ENCODE data around the gene RTL5.

DNA sequence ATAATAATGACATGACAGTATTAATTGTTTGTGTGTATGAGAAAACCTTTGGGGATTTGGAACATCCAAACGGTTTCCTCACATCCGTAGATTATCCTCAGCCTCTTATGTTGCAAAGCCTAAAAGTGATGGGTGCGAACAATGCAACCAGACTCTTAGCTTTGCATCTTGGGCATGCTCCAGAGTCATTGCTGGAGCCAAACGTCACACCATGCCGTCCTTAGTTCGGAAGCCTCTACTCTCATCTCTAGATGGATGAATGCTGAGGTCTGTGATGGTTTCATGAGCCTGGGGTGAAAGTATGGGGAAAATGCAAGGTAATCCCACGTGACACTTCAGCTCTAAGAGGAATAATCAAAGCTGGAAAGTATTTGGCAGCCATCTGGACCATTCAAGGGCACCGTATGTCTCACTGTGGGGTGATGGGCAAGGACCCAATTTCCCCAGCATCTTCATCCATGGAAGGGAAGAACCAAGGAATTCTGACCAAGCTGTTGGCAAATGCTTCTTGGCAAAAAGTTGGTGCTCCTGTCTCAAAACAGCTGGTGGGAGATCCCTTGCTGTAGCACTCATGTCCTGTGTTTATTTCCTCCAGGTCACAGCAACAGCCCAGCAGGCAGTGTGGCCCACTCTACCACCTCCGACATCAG, 6.3 kb upstream of the RTL5 start:
- TF ChIP-seq EZH2 (IDR thresholded peaks at IDR 0.05; ENCODE audit: insufficient read depth, poor library complexity, severe bottlenecking) (no peak), EZH2phosphoT487 (IDR thresholded peaks at IDR 0.05; ENCODE audit: insufficient read depth, low read depth) (no peak)
